ENCODE results near the gene LAMA3. TPM values are rescaled to one million over a fixed set of nuclear protein-coding genes. Genes with fewer than 3 reads are reported as not detected.

The LAMA3 gene
- total and polyA plus RNA-seq, 2 of the 13 experiments (the other 11 are each of a cell fraction or from before 2014, with no cell fraction given) = 0.45 to 2.2 TPM

DNA sequence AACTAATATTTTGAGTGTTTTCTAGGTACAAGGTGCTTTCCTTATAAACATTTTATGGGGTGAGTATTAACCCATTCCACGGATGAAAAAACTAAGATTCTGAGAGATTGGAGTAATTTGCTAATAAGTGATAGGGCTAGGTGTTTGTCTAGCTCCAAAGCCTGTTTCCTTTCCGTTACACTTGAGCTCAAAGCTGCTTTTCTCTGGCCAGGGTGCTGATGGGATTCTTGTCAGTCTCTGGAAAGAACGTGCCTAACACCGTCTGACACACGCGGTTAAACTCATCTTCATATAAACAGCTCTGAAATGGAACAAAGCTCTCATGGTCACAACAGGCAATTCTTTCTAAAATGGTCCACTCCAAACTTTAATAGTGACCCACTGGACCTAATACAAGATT, 24.6 kb upstream of the LAMA3 start:
- TF ChIP-seq, protein P1, sequence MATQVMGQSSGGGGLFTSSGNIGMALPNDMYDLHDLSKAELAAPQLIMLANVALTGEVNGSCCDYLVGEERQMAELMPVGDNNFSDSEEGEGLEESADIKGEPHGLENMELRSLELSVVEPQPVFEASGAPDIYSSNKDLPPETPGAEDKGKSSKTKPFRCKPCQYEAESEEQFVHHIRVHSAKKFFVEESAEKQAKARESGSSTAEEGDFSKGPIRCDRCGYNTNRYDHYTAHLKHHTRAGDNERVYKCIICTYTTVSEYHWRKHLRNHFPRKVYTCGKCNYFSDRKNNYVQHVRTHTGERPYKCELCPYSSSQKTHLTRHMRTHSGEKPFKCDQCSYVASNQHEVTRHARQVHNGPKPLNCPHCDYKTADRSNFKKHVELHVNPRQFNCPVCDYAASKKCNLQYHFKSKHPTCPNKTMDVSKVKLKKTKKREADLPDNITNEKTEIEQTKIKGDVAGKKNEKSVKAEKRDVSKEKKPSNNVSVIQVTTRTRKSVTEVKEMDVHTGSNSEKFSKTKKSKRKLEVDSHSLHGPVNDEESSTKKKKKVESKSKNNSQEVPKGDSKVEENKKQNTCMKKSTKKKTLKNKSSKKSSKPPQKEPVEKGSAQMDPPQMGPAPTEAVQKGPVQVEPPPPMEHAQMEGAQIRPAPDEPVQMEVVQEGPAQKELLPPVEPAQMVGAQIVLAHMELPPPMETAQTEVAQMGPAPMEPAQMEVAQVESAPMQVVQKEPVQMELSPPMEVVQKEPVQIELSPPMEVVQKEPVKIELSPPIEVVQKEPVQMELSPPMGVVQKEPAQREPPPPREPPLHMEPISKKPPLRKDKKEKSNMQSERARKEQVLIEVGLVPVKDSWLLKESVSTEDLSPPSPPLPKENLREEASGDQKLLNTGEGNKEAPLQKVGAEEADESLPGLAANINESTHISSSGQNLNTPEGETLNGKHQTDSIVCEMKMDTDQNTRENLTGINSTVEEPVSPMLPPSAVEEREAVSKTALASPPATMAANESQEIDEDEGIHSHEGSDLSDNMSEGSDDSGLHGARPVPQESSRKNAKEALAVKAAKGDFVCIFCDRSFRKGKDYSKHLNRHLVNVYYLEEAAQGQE (IDR thresholded peaks at IDR 0.05; ENCODE audit: borderline replicate concordance in 1 of 2, low read depth in 1 of 2, low read length in 2 of 2) = peak in 1 of 2 experiments; percentile 79; a peak in 2 of 4 replicates
- TF ChIP-seq PBX3 (CRISPR knock-in tag; IDR thresholded peaks at IDR 0.05; ENCODE audit: borderline replicate concordance) = no peak
- BruUV-seq (replicated peaks) = no TSS peak
- intact Hi-C loops (cut with micrococcal nuclease; ENCODE audit: unreplicated experiment) = no loop called here

DNA sequence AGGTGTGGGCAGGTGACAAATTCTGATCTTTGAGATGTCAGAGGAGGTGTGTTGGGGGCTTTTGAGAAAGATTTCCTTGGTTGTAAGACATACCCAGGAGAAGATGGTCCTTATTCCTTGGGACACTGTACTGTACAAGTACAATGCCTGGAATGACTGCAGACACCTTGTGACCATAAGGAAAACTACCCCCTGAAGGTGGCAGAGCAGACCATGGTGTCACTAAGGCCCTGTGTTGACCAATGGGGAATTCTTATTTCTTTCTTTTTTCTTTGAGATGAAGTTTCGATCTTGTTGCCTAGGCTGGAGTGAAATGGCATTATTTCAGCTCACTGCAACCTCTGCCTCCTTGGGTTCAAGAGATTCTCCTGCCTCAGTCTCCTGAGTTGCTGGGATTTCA, 22.1 kb upstream of the LAMA3 start:
- ATAC-seq (no peak), FAIRE-seq (no peak), DNase-seq (ENCODE audit: low spot score) (no peak)
- Histone ChIP-seq H3K27me3 (ENCODE audit: control insufficient read depth in 1 of 2, insufficient read depth in 2 of 2, low read length in 2 of 2) (peaks cover 3 to 27% of the 10 kb centered on the region in 2 experiments), H3K27ac (ENCODE audit: extremely low read length, insufficient read depth, low read length) (no peak overlapping the region), H3K9ac (ENCODE audit: insufficient read depth, low read depth, low read length) (no peak overlapping the region), H3K4me1 (ENCODE audit: insufficient read depth, low read length) (peaks cover 9% of the 10 kb centered on the region), H3K36me3 (replicated peaks in 1 of 2; ENCODE audit: control insufficient read depth in 1 of 2, insufficient read depth in 2 of 2, low read length in 2 of 2) (no peaks in the 10 kb centered on the region), H3K79me2 (ENCODE audit: insufficient read depth, low read length) (no peaks in the 10 kb centered on the region), H3K4me3 (replicated peaks in 1 of 3; ENCODE audit: insufficient read depth in 1 of 3, low read depth in 2 of 3, low read length in 3 of 3) (no peak overlapping the region), H3K4me2 (ENCODE audit: low read depth, low read length) (no peak overlapping the region), H3K9me3 (ENCODE audit: low read length) (no peaks in the 10 kb centered on the region), H2AFZ (ENCODE audit: low read length) (no peak overlapping the region), H4K20me1 (ENCODE audit: insufficient read depth, low read length) (no peaks in the 10 kb centered on the region)
- intact Hi-C loops (cut with micrococcal nuclease; ENCODE audit: unreplicated experiment) = no loop called here
- WGBS (ENCODE audit: low lambda C conversion rate) = 0% methylated on average over 1 of the region's 1 CpG
- BruUV-seq (replicated peaks) = no TSS peak
- ChIA-PET CTCF (ENCODE audit: low intra/inter-chr PET ratio, low total read pairs) (no interaction called here), POLR2A (no interaction called here)
- in situ Hi-C loops (cut with HindIII; ENCODE audit: extremely low pct_ligation_motif_present, low pct_unique_long_range_greater_than_20kb) = no loop called here
- TF ChIP-seq PHB2 (IDR thresholded peaks at IDR 0.05; ENCODE audit: partially characterized antibody) (no peak), SIN3B (IDR thresholded peaks at IDR 0.05; ENCODE audit: low read length) (no peak), CBX1 (IDR thresholded peaks at IDR 0.05; ENCODE audit: low read depth) (no peak), SP1 (IDR thresholded peaks at IDR 0.05) (no peak), SP1 (CRISPR knock-in tag; IDR thresholded peaks at IDR 0.05) (no peak), MXD4 (CRISPR knock-in tag; IDR thresholded peaks at IDR 0.05) (no peak), ZNF800 (CRISPR knock-in tag; IDR thresholded peaks at IDR 0.05) (no peak), ZSCAN30 (CRISPR knock-in tag; IDR thresholded peaks at IDR 0.05) (no peak), ZNF367 (CRISPR knock-in tag; IDR thresholded peaks at IDR 0.05; ENCODE audit: borderline replicate concordance) (no peak), ZNF782 (CRISPR knock-in tag; IDR thresholded peaks at IDR 0.05; ENCODE audit: borderline replicate concordance) (no peak), ZNF256 (CRISPR knock-in tag; conservative IDR thresholded peaks at IDR 0.05) (no peak)

More for the DNA sequence above, 24.6 kb upstream of the LAMA3 start:
- in situ Hi-C loops (cut with HindIII; ENCODE audit: extremely low pct_ligation_motif_present, low pct_unique_long_range_greater_than_20kb) = no loop called here
- DNase-seq (ENCODE audit: low spot score) = no peak
- Histone ChIP-seq H3K9me3 (ENCODE audit: low read length) (no peaks in the 10 kb centered on the region), H3K4me1 (ENCODE audit: insufficient read depth, low read length) (peaks cover 9% of the 10 kb centered on the region), H3K4me2 (ENCODE audit: low read depth, low read length) (no peak overlapping the region), H4K20me1 (ENCODE audit: insufficient read depth, low read length) (no peaks in the 10 kb centered on the region), H3K36me3 (replicated peaks in 1 of 2; ENCODE audit: control insufficient read depth in 1 of 2, insufficient read depth in 2 of 2, low read length in 2 of 2) (no peaks in the 10 kb centered on the region), H3K4me3 (replicated peaks in 1 of 3; ENCODE audit: insufficient read depth in 1 of 3, low read depth in 2 of 3, low read length in 3 of 3) (no peak overlapping the region), H3K27ac (ENCODE audit: extremely low read length, insufficient read depth, low read length) (no peak overlapping the region), H3K9ac (ENCODE audit: insufficient read depth, low read depth, low read length) (no peak overlapping the region), H2AFZ (ENCODE audit: low read length) (no peak overlapping the region), H3K79me2 (ENCODE audit: insufficient read depth, low read length) (no peaks in the 10 kb centered on the region), H3K27me3 (ENCODE audit: control insufficient read depth in 1 of 2, insufficient read depth in 2 of 2, low read length in 2 of 2) (peaks cover 3 to 39% of the 10 kb centered on the region in 2 experiments)
- no peak for FAIRE-seq
- no peak for ATAC-seq
- POLR2A ChIA-PET = no interaction called here
- CTCF ChIA-PET (ENCODE audit: low intra/inter-chr PET ratio, low total read pairs) = no interaction called here
- 2% methylated on average over 6 of the region's 6 CpGs for WGBS (ENCODE audit: low lambda C conversion rate)
